ENCODE data around the gene SRGAP2B.
"Not testable (repeated sequence)": the region's sequence is repeated elsewhere in the genome, so short reads cannot be mapped to it uniquely, and the experiment has no call there.

The SRGAP2B gene

GRCh38 chr1:144995833-144996410 lies 99.2 kb downstream of the SRGAP2B start:
- not testable (repeated sequence) for H3K36me3 ChIP-seq (ENCODE audit: control insufficient read depth in 2 of 2, insufficient read depth in 1 of 2, low read length in 2 of 2)

GRCh38 chr1:144992915-144993314 lies 102.2 kb downstream of the SRGAP2B start:
- CTCF ChIA-PET; H3K4me3 ChIP-seq (ENCODE audit: low read depth, low read length); H3K4me1 ChIP-seq (ENCODE audit: control insufficient read depth, insufficient read depth, low read length); H3K27ac ChIP-seq (ENCODE audit: extremely low read depth, low read depth, low read length); H3K36me3 ChIP-seq (ENCODE audit: control insufficient read depth in 2 of 2, insufficient read depth in 1 of 2, low read length in 2 of 2); POLR2A ChIA-PET; H3K9me3 ChIP-seq (ENCODE audit: control insufficient read depth, insufficient read depth, low read depth, low read length): not testable (repeated sequence)

More at GRCh38 chr1:144995833-144996410, 99.2 kb downstream of the SRGAP2B start:
- H3K4me1 ChIP-seq (ENCODE audit: control insufficient read depth, insufficient read depth, low read length); H3K27ac ChIP-seq (ENCODE audit: extremely low read depth, low read depth, low read length); POLR2A ChIA-PET; CTCF ChIA-PET; H3K9me3 ChIP-seq (ENCODE audit: control insufficient read depth, insufficient read depth, low read depth, low read length); H3K4me3 ChIP-seq (ENCODE audit: low read depth, low read length): not testable (repeated sequence)

GRCh38 chr1:144990611-144991010 lies 104.5 kb downstream of the SRGAP2B start:
- H3K27ac ChIP-seq (ENCODE audit: extremely low read depth, low read depth, low read length); CTCF ChIA-PET; H3K4me3 ChIP-seq (ENCODE audit: low read depth, low read length); H3K9me3 ChIP-seq (ENCODE audit: control insufficient read depth, insufficient read depth, low read depth, low read length); H3K4me1 ChIP-seq (ENCODE audit: control insufficient read depth, insufficient read depth, low read length); H3K36me3 ChIP-seq (ENCODE audit: control insufficient read depth in 2 of 2, insufficient read depth in 1 of 2, low read length in 2 of 2); POLR2A ChIA-PET: not testable (repeated sequence)

DNA sequence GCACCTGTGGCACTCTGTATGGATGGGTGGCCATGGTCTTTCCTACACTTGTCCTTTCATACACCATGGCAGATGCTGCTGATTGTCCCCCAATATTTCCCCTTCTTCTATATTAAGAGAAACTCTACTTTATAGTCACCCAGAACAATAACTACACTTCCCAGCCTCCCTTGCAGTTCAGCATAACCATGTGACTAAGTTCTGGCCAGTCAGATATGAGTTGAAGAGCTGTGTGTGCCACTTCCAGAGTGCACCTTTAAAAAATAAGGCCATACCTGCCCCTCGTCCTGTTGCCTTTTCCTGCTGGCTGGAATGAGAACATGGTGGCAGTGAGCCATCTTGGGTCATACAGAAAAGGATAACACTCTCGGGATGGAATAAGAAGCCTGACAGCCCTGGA lies 108.0 kb downstream of the SRGAP2B start:
- CTCF ChIA-PET; POLR2A ChIA-PET; H3K36me3 ChIP-seq (ENCODE audit: control insufficient read depth in 2 of 2, insufficient read depth in 1 of 2, low read length in 2 of 2); H3K4me3 ChIP-seq (ENCODE audit: low read depth, low read length); H3K4me1 ChIP-seq (ENCODE audit: control insufficient read depth, insufficient read depth, low read length); H3K27ac ChIP-seq (ENCODE audit: extremely low read depth, low read depth, low read length); H3K9me3 ChIP-seq (ENCODE audit: control insufficient read depth, insufficient read depth, low read depth, low read length): not testable (repeated sequence)

DNA sequence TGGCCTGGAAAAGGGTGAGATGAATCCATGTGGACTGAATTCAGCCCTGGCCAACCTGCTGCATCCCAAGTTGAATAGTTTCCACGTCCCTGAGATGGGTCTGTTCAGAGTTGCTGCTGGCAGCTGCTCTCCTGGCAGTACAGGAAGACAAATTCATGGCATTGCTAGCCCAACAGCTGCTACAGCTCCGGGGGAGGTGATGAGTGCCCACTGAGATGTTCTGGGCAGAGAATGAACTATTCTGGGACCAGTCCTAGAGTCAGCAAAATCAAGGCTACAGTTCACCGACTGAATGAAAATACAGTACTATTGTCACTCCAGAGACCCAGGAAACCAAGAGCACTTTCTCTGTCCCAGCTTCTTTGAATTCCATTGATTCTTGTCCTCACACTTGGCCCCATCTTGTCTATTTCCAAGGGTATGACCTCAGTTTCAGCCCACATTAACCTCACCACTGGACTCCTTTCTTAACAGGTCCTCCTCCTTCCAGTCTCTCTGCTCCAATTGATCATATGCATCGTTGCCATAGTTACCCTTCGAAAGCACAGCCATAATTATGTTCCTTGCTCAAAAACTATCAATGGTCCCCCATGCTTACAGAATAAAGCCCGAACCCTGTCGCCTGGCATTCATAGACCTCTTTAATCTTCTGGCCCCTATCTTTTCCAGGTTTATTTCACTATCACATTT lies 108.8 kb downstream of the SRGAP2B start:
- CTCF ChIA-PET; H3K4me3 ChIP-seq (ENCODE audit: low read depth, low read length); H3K9me3 ChIP-seq (ENCODE audit: control insufficient read depth, insufficient read depth, low read depth, low read length); H3K27ac ChIP-seq (ENCODE audit: extremely low read depth, low read depth, low read length); POLR2A ChIA-PET; H3K4me1 ChIP-seq (ENCODE audit: control insufficient read depth, insufficient read depth, low read length); H3K36me3 ChIP-seq (ENCODE audit: control insufficient read depth in 2 of 2, insufficient read depth in 1 of 2, low read length in 2 of 2): not testable (repeated sequence)

GRCh38 chr1:144985550-144986170 lies 109.5 kb downstream of the SRGAP2B start:
- H3K4me1 ChIP-seq (ENCODE audit: control insufficient read depth, insufficient read depth, low read length); H3K4me3 ChIP-seq (ENCODE audit: low read depth, low read length); CTCF ChIA-PET; H3K27ac ChIP-seq (ENCODE audit: extremely low read depth, low read depth, low read length); POLR2A ChIA-PET; H3K9me3 ChIP-seq (ENCODE audit: control insufficient read depth, insufficient read depth, low read depth, low read length); H3K36me3 ChIP-seq (ENCODE audit: control insufficient read depth in 2 of 2, insufficient read depth in 1 of 2, low read length in 2 of 2): not testable (repeated sequence)

DNA sequence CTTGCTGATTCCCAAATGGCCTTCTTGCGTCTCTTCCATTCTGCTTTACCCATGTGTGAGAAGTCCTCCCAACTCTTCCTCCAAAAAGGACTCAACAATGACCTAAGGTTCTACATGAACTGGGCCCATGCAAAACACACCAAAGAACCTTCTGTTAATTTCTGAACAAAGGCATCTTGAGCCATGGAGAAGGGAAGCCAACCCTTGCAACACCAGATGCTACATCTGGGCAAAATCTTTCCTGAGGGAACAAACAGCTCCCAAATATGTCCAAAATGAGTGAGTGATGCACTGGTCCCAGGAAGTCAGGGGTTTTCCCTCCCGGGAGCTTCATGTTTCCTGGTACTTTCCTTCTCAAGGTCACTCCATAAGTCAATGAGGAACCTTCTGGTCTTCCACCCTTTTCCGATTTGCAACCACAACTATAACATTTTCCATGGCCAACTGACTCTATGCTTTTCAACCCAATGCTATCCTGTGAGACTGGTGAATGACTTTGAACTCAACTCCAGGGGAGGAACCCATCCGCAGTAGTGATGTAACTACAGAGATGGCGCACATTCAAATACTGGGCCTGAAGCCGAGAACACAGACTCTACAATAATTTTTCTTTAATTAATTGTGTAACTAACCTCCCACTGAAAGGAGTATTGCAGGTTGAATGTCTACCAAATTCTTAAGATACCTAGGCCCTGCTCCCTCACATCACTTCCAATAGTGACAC lies 112.2 kb downstream of the SRGAP2B start:
- H3K9me3 ChIP-seq (ENCODE audit: control insufficient read depth, insufficient read depth, low read depth, low read length); H3K4me1 ChIP-seq (ENCODE audit: control insufficient read depth, insufficient read depth, low read length); H3K36me3 ChIP-seq (ENCODE audit: control insufficient read depth in 2 of 2, insufficient read depth in 1 of 2, low read length in 2 of 2); H3K27ac ChIP-seq (ENCODE audit: extremely low read depth, low read depth, low read length); CTCF ChIA-PET; H3K4me3 ChIP-seq (ENCODE audit: low read depth, low read length); POLR2A ChIA-PET: not testable (repeated sequence)

GRCh38 chr1:144981157-144981556 lies 114.0 kb downstream of the SRGAP2B start:
- POLR2A ChIA-PET; H3K4me3 ChIP-seq (ENCODE audit: low read depth, low read length): not testable (repeated sequence)

GRCh38 chr1:144979960-144980595 lies 115.0 kb downstream of the SRGAP2B start:
- POLR2A ChIA-PET; H3K4me1 ChIP-seq (ENCODE audit: control insufficient read depth, insufficient read depth, low read length); H3K9me3 ChIP-seq (ENCODE audit: control insufficient read depth, insufficient read depth, low read depth, low read length); H3K27ac ChIP-seq (ENCODE audit: extremely low read depth, low read depth, low read length); CTCF ChIA-PET; H3K4me3 ChIP-seq (ENCODE audit: low read depth, low read length); H3K36me3 ChIP-seq (ENCODE audit: control insufficient read depth in 2 of 2, insufficient read depth in 1 of 2, low read length in 2 of 2): not testable (repeated sequence)

More at GRCh38 chr1:144981157-144981556, 114.0 kb downstream of the SRGAP2B start:
- H3K9me3 ChIP-seq (ENCODE audit: control insufficient read depth, insufficient read depth, low read depth, low read length); H3K4me1 ChIP-seq (ENCODE audit: control insufficient read depth, insufficient read depth, low read length); H3K27ac ChIP-seq (ENCODE audit: extremely low read depth, low read depth, low read length); H3K36me3 ChIP-seq (ENCODE audit: control insufficient read depth in 2 of 2, insufficient read depth in 1 of 2, low read length in 2 of 2); CTCF ChIA-PET: not testable (repeated sequence)

- H3K4me1 ChIP-seq (ENCODE audit: control insufficient read depth, insufficient read depth, low read length); POLR2A ChIA-PET; H3K27ac ChIP-seq (ENCODE audit: extremely low read depth, low read depth, low read length); H3K4me3 ChIP-seq (ENCODE audit: low read depth, low read length); H3K36me3 ChIP-seq (ENCODE audit: control insufficient read depth in 2 of 2, insufficient read depth in 1 of 2, low read length in 2 of 2); H3K9me3 ChIP-seq (ENCODE audit: control insufficient read depth, insufficient read depth, low read depth, low read length); CTCF ChIA-PET: not testable (repeated sequence)
These were observed 117.3 kb downstream of the SRGAP2B start for GRCh38 chr1:144977856-144978255.

- CTCF ChIA-PET; POLR2A ChIA-PET; H3K9me3 ChIP-seq (ENCODE audit: control insufficient read depth, insufficient read depth, low read depth, low read length); H3K4me3 ChIP-seq (ENCODE audit: low read depth, low read length); H3K4me1 ChIP-seq (ENCODE audit: control insufficient read depth, insufficient read depth, low read length); H3K27ac ChIP-seq (ENCODE audit: extremely low read depth, low read depth, low read length); H3K36me3 ChIP-seq (ENCODE audit: control insufficient read depth in 2 of 2, insufficient read depth in 1 of 2, low read length in 2 of 2): not testable (repeated sequence)
These were observed 123.2 kb downstream of the SRGAP2B start for GRCh38 chr1:144971936-144972335.

Data from HEK293 (cell line).